HEK293 (cell line): ENCODE measurements around the gene ZNF747.
A peak's percentile ranks its signal among the peaks of the same experiment; 100 is the strongest.

ENCODE experiments used
- CTCF ChIA-PET: fragments of 350-600 bp; formaldehyde crosslinking; extraction: SDS; loops from one replicate; lab custom pipeline; 2021; ENCODE audit warnings: antibody characterized with exemption; lab: Yijun Ruan, JAX
- POLR2A ChIA-PET: fragments of 300-600 bp; formaldehyde crosslinking; extraction: SDS; loops from one replicate; lab custom pipeline; 2020; ENCODE audit warnings: antibody characterized with exemption, inconsistent platforms; lab: Yijun Ruan, JAX
- H3K27ac ChIP-seq: fragments of 200-500 bp; sonication (Bioruptor generic); 2 replicates; pipeline ENCODE4 v1.5.1; 2014; ENCODE audit warnings: low read depth, low read length, control low read depth, inconsistent platforms; ENCODE audit errors: extremely low read depth
- H3K36me3 ChIP-seq, 2 experiments: fragments of 200-500 bp in 1 of 2; sonication (Bioruptor generic) in 1 of 2; 1 replicate in 1 of 2; 2 replicates in 1 of 2; pipeline ENCODE4 v1.5.1; 2014 to 2017; ENCODE audit warnings: inconsistent platforms in 2 of 2, low read length in 2 of 2; ENCODE audit not compliant: control insufficient read depth in 2 of 2, insufficient read depth in 1 of 2
- H3K4me1 ChIP-seq: fragments of 200-500 bp; sonication (Bioruptor generic); 2 replicates; pipeline ENCODE4 v1.5.1; 2014; ENCODE audit warnings: mild to moderate bottlenecking, low read length, inconsistent platforms; ENCODE audit not compliant: control insufficient read depth, insufficient read depth
- H3K4me3 ChIP-seq: 2 replicates; pipeline ENCODE4 v1.5.1; 2011; ENCODE audit warnings: low read depth, mild to moderate bottlenecking, control low read depth, low read length, moderate library complexity
- H3K9me3 ChIP-seq: fragments of 200-500 bp; sonication (Bioruptor generic); 2 replicates; pipeline ENCODE4 v1.5.1; 2014; ENCODE audit warnings: low read depth, low read length, inconsistent platforms; ENCODE audit not compliant: control insufficient read depth, insufficient read depth
- ELK4 ChIP-seq: IDR thresholded peaks from 2 replicates; pipeline ENCODE4 v1.6.1; 2011; ENCODE audit warnings: mild to moderate bottlenecking, low read depth, low read length, borderline replicate concordance
- GFI1B ChIP-seq: fragments of 450-650 bp; formaldehyde crosslinking; IDR thresholded peaks from 2 replicates; pipeline ENCODE4 v1.5.1; 2016; ENCODE audit warnings: missing biosample characterization, missing genetic modification characterization
- KLF17 ChIP-seq: fragments of 450-650 bp; formaldehyde crosslinking; IDR thresholded peaks from 2 replicates; pipeline ENCODE4 v1.5.1; 2016; ENCODE audit warnings: missing biosample characterization, missing genetic modification characterization
- KLF7 ChIP-seq: fragments of 450-650 bp; formaldehyde crosslinking; IDR thresholded peaks from 2 replicates; pipeline ENCODE4 v1.5.1; 2016; ENCODE audit warnings: missing biosample characterization, missing genetic modification characterization, borderline replicate concordance
- PBX3 ChIP-seq: sonication (generic); formaldehyde crosslinking; IDR thresholded peaks from 2 replicates; pipeline ENCODE4 v1.8.1; 2022; ENCODE audit warnings: mild to moderate bottlenecking, moderate library complexity, missing genetic modification reagents
- ZBTB11 ChIP-seq: fragments of 450-650 bp; formaldehyde crosslinking; conservative IDR thresholded peaks from 2 replicates; pipeline ENCODE4 v1.5.1; 2016; ENCODE audit warnings: low read depth, missing biosample characterization, missing genetic modification characterization
- ZBTB21 ChIP-seq: fragments of 450-650 bp; formaldehyde crosslinking; IDR thresholded peaks from 2 replicates; pipeline ENCODE4 v1.5.1; 2017; ENCODE audit warnings: missing biosample characterization, missing genetic modification characterization
- ZBTB6 ChIP-seq: fragments of 450-650 bp; formaldehyde crosslinking; IDR thresholded peaks from 2 replicates; pipeline ENCODE4 v1.5.1; 2017; ENCODE audit warnings: missing biosample characterization, missing genetic modification characterization
- ZNF146 ChIP-seq: fragments of 450-650 bp; formaldehyde crosslinking; IDR thresholded peaks from 2 replicates; pipeline ENCODE4 v1.5.1; 2016; ENCODE audit warnings: missing biosample characterization, missing genetic modification characterization
- ZNF214 ChIP-seq: fragments of 450-650 bp; formaldehyde crosslinking; IDR thresholded peaks from 2 replicates; pipeline ENCODE4 v1.5.1; 2017; ENCODE audit warnings: missing biosample characterization, mild to moderate bottlenecking, missing genetic modification characterization, borderline replicate concordance
- ZNF24 ChIP-seq: fragments of 450-650 bp; formaldehyde crosslinking; IDR thresholded peaks from 2 replicates; pipeline ENCODE4 v1.5.1; 2016; ENCODE audit warnings: missing biosample characterization, missing genetic modification characterization
- ZNF266 ChIP-seq: fragments of 450-650 bp; formaldehyde crosslinking; IDR thresholded peaks from 2 replicates; pipeline ENCODE4 v1.5.1; 2016; ENCODE audit warnings: missing biosample characterization, missing genetic modification characterization, low read depth
- ZNF391 ChIP-seq: fragments of 450-650 bp; formaldehyde crosslinking; IDR thresholded peaks from 2 replicates; pipeline ENCODE4 v1.5.1; 2016; ENCODE audit warnings: low read depth, missing biosample characterization, missing genetic modification characterization, borderline replicate concordance
- ZNF404 ChIP-seq: fragments of 450-650 bp; formaldehyde crosslinking; IDR thresholded peaks from 2 replicates; pipeline ENCODE4 v1.5.1; 2017; ENCODE audit warnings: missing biosample characterization, missing genetic modification characterization
- ZNF549 ChIP-seq: fragments of 450-650 bp; IDR thresholded peaks from 2 replicates; pipeline ENCODE4 v1.5.1; 2018; ENCODE audit warnings: missing biosample characterization, missing genetic modification characterization, mild to moderate bottlenecking, inconsistent platforms, moderate library complexity
- ZNF561 ChIP-seq: fragments of 450-650 bp; IDR thresholded peaks from 2 replicates; pipeline ENCODE4 v1.5.1; 2018; ENCODE audit warnings: missing biosample characterization, missing genetic modification characterization, borderline replicate concordance
- ZNF626 ChIP-seq: fragments of 450-650 bp; sonication (Bioruptor Pico); formaldehyde crosslinking; IDR thresholded peaks from 2 replicates; pipeline ENCODE4 v1.5.1; 2018; ENCODE audit warnings: missing biosample characterization, missing genetic modification characterization, inconsistent platforms
- ZNF629 ChIP-seq: fragments of 450-650 bp; formaldehyde crosslinking; IDR thresholded peaks from 2 replicates; pipeline ENCODE4 v1.5.1; 2017; ENCODE audit warnings: missing biosample characterization, missing genetic modification characterization
- ZNF791 ChIP-seq: fragments of 450-650 bp; formaldehyde crosslinking; IDR thresholded peaks from 2 replicates; pipeline ENCODE4 v1.5.1; 2016; ENCODE audit warnings: missing biosample characterization, missing genetic modification characterization
- ZNF792 ChIP-seq: fragments of 450-650 bp; formaldehyde crosslinking; IDR thresholded peaks from 2 replicates; pipeline ENCODE4 v1.5.1; 2016; ENCODE audit warnings: missing biosample characterization, missing genetic modification characterization
- TF ChIP-seq, protein P1 (sequence below): fragments of 450-650 bp; formaldehyde crosslinking; IDR thresholded peaks from 2 replicates; pipeline ENCODE4 v1.5.1; 2016; ENCODE audit warnings: missing biosample characterization, missing genetic modification characterization
- TF ChIP-seq, protein P2 (sequence below): fragments of 450-650 bp; formaldehyde crosslinking; IDR thresholded peaks from 2 replicates; pipeline ENCODE4 v1.5.1; 2016; ENCODE audit warnings: missing biosample characterization, missing genetic modification characterization, borderline replicate concordance

ZNF747 gene

GRCh38 chr16:30556125-30556473, 21.4 kb upstream of the ZNF747 start (continued):
- TF ChIP-seq, protein P1, sequence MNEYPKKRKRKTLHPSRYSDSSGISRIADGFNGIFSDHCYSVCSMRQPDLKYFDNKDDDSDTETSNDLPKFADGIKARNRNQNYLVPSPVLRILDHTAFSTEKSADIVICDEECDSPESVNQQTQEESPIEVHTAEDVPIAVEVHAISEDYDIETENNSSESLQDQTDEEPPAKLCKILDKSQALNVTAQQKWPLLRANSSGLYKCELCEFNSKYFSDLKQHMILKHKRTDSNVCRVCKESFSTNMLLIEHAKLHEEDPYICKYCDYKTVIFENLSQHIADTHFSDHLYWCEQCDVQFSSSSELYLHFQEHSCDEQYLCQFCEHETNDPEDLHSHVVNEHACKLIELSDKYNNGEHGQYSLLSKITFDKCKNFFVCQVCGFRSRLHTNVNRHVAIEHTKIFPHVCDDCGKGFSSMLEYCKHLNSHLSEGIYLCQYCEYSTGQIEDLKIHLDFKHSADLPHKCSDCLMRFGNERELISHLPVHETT (tag by site-specific recombination) = no peak
- TF ChIP-seq ELK4 (no peak), PBX3 (no peak), KLF17 (peak; percentile 34; the same call in 1 of the 2 replicates), ZNF791 (tag by site-specific recombination) (no peak), ZNF266 (tag by site-specific recombination) (no peak)
- TF ChIP-seq, all 188 proteins: peak for 4

DNA sequence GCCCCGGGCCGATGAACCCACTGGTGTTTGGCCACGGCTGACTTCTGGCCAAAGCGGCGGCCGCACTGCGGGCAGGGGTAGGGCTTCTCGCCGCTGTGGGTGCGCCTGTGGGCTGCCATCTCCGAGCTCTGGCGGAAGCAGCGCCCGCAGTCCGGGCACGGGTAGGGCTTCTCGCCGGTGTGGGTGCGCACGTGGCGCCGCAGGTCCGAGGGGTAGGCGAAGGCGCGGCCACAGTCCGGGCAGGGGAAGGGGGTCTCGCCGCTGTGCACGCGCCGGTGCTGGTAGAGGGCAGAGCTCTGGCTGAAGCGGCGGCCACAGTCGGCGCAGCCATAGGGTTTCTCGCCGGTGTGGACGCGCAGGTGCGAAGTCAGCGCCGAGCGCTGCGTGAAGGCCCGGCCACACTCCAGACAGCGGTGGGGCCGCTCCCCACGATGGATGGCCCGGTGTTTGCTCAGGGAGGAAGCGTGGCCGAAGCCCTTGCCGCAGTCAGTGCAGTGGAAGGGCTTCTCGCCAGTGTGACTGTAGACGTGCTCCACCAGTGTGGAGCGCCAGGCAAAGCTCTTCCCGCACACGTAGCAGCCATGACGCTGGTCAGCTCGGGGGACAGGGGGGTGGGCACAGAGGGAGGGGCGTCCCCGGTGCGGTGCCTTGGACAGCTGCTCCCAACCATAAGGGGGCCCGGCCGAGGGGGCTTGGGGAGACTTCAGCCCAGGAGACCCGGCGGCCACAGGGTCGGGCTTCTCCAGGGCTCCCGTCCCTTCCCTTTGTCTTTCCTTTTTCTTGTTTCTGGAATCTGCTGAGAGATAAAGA, 20.9 kb upstream of the ZNF747 start:
- Histone ChIP-seq H3K4me3 (no peak overlapping the region), H3K9me3 (no peaks in the 10 kb centered on the region), H3K36me3 (peaks cover 9 to 37% of the 10 kb centered on the region in 2 experiments; a peak in 2 of 3 replicates)
- TF ChIP-seq ZNF24 (tag by site-specific recombination) (no peak), ZNF214 (tag by site-specific recombination) (no peak), ZBTB11 (tag by site-specific recombination) (no peak), ZNF404 (tag by site-specific recombination) (no peak), ZNF391 (no peak), ZNF549 (tag by site-specific recombination) (no peak), ZNF626 (tag by site-specific recombination) (no peak), ZBTB21 (no peak), KLF7 (tag by site-specific recombination) (no peak), ZNF629 (tag by site-specific recombination) (no peak), ZNF792 (tag by site-specific recombination) (no peak), ZNF561 (tag by site-specific recombination) (no peak), ZBTB6 (tag by site-specific recombination) (no peak), ZNF146 (tag by site-specific recombination) (no peak), GFI1B (tag by site-specific recombination) (no peak)
- TF ChIP-seq, protein P2, sequence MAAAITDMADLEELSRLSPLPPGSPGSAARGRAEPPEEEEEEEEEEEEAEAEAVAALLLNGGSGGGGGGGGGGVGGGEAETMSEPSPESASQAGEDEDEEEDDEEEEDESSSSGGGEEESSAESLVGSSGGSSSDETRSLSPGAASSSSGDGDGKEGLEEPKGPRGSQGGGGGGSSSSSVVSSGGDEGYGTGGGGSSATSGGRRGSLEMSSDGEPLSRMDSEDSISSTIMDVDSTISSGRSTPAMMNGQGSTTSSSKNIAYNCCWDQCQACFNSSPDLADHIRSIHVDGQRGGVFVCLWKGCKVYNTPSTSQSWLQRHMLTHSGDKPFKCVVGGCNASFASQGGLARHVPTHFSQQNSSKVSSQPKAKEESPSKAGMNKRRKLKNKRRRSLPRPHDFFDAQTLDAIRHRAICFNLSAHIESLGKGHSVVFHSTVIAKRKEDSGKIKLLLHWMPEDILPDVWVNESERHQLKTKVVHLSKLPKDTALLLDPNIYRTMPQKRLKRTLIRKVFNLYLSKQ (tag by site-specific recombination) = no peak
- TF ChIP-seq, all 188 proteins: peak for 0
- POLR2A ChIA-PET = interaction anchor here (1.5 to 3.9 kb wide), 2 partner anchors 10 to 21 kb away, joined by 3 to 69 read pairs; partner anchors contain the start of gene ZNF747
- Histone ChIP-seq H3K27ac (no peak overlapping the region), H3K4me1 (peaks cover 2% of the 10 kb centered on the region; the same call in 1 of the 2 replicates)
- CTCF ChIA-PET = interaction anchor here (1.5 kb wide), 1 partner anchor 14 kb away, joined by 3 read pairs; no protein-coding TSS in a partner anchor
